CD4-positive, alpha-beta T cell treated with Interleukin-21 for 1 hour (primary cell): ENCODE results near the gene BNIP3.
A peak's percentile ranks its signal among the peaks of the same experiment; 100 is the strongest.

Experiments
- DNase-seq: peaks from one replicate; pipeline ENCODE4 v3.0.0-alpha.2; 2020

BNIP3 gene, protein sequence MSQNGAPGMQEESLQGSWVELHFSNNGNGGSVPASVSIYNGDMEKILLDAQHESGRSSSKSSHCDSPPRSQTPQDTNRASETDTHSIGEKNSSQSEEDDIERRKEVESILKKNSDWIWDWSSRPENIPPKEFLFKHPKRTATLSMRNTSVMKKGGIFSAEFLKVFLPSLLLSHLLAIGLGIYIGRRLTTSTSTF

DNA sequence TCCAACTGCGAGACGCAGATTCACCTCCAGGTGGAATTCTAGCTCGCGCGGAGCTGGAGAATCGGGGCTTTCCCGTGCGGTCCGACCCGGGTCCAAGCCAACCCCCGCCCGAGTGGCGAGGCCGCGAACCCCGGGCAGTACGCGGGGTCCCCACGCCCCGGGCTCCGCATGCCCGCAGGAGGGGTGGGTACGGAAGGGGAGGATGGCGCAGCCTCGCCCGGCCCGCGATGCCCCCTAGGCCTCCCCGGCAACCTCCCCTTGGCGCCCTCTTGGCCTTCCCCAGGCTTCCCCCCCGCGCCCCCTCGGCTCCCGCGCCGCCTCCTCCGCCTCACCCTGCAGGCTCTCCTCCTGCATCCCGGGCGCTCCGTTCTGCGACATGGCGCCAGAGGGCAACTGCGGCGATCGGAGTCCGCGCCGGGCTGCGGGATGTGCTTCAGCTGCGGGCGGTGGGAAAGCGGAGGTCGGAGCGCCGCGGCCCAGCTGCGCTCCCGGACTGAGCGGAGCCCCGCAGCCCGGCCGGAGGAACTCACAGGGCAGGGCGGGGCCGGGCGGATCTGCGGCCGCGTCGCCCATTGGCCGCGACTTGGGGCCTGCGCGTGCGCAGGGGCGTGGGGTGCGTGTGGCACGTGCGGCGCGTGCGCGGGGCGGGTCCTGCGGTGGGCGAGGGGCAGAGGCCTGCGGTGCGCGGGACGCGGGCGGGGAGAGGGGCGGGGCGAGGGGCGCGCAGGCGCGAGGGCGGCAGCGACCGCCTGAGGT, at the start of gene BNIP3:
Gene BNIP3 (minus strand): TSS at position 495 of the 756 bp plus-strand sequence. CDS start 117 bp downstream, at position 378.
- DNase-seq = peak; percentile 95

DNA sequence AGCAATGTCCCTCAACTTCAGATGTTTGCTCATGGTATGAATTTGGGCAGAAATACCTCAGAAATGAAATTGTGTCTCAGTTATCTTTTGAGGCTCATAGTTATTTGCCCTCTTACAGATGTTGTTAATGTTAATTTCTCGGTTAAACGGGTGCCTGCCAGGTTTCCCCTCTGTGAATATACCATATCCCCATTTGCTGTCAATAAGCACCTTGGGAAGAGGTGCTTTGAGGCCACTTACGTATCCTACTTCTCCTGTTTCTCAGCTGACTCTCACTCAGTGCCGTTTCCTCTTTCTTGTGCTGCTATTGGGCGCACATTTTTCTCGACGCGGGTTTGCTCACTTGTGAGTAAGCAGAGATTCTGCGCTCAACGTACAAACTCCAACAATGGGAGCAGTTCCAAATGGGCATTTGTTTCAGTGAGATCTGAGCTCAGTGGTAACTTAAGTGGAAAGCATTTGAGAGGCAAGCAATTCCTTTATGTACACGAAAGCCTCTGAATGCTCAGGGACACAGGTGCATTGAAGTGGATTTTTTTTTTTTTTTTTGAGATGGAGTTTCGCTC, 49.3 kb upstream of the BNIP3 start:
- DNase-seq = no peak

DNA sequence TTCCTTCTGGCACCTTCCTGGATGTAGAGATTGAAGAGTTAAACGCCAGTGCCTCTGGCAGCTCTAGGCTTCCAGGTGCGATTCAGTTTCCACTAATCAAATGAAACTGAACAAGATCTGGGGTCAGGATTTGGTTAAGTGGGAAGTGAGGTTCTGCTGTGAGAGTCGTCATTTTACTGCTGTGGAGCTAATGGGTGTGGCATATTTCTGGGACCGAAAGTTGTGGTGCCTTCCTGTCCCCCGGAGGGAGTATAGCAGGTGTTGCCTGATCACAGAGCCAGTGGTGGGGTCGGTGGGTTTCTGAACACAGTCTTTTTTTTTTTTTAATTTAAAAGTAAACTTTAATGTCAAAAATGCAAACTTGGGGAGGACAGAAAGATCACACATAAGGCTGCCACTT, 47.0 kb upstream of the BNIP3 start:
- no peak for DNase-seq

DNA sequence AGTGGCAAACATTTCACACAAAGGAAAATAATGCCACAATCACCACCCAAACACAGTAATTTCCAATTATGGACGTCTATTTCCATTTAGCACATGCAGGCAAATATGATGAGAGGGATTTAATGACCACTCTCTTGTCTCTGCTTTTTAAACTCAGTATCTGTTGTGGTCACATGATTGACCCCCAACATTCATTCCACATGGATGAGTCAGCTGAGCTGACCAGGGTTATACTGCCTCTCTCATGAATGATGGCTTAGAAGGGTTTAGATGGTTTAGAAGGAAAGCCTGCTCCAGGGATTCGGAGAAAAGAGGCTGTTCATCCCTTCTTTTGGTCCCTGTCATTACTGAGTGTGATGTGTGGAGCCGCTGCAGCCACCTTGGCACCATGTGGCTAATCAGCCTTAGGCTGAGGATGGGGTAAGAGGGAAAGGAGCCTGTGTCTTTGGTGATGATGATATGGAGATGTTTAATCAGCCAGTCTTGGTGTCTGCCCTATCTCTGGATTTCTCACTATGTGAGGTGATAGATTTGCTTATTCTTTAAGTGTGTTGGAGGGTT, 45.8 kb upstream of the BNIP3 start:
- no peak for DNase-seq

DNA sequence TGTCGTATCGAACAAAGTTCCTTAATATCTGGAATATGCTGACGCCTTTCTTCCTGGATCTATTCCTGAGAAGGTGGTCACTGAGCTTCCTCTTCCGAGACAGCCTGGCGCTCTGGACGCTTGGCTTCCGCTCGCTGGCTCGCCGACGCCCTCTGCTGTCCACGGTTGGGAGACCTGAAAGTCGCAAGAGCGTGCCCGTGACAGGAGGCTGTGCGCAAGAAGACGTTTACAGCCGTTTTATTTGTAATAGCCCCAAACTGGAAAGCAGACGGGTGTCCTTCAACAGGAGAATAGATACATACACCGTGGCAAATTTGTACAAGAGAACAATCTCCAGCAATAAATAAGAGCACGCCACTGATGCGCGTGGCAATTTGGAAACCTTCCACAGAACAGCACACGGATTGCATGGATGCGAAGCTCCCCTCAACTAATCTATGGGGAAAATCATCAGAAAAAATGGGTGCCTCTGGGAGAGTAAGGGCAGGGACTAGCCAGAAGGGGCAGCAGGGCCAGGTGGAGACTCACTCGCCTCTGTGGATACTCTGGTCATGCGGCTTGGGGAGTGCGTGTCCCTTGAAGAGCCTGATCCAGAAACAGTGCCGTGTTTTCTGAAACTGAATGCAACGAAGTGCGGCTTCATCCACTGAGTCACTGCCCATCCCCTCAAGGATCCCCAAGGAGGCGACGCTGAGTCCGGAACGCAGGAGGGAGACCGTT, 41.5 kb upstream of the BNIP3 start:
- peak; percentile 72 for DNase-seq

DNA sequence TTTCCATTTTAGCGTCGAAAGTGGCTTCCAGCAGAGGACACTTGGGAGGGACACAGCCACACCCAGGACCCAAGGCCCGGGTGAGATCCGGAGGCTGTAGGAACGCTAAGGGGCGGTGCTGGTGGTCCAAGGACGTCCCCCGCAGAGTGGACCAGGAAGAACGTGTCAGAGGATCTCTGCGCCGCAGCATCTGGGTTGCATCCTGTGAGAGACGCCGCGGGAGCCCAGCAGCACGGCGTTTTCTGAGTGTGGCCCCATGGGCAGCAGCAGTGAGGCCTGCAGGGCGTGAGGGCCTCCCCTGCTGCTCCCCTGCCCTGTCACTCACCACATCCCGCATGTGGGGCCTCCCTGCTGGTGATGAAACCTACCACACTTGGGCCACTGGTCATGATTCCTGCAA, 40.5 kb upstream of the BNIP3 start:
- DNase-seq = no peak

DNA sequence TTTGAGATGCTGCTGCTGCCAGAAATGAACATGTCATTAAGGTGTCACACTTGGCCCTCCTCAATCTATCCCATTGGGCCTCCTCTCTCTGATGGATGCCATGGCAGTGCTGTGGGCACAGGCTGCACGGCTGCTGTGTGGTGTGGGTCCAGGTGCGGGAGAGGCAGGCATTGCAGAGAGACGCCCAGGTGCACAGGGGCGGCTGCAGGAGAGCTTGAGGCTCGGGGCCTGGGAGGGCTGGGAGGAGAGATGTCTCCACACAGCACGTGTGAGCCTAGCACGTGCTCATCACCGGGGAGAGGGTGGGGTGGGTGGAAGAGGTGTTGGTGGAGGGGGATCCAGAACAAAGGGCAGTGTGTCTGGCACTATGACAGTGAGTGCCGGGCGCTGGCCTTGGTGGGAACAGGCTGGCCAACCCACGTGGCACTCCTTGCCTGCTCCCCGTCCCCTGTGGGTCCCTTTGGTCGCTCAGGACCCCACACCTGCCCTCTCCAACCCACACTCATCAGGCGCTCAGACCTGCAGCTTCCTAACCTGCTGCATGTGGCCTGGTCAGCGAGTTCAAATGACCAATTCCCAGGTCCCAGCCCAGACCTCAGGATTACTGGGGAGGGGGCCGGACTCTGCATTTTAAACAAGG, 39.9 kb upstream of the BNIP3 start:
- no peak for DNase-seq

DNA sequence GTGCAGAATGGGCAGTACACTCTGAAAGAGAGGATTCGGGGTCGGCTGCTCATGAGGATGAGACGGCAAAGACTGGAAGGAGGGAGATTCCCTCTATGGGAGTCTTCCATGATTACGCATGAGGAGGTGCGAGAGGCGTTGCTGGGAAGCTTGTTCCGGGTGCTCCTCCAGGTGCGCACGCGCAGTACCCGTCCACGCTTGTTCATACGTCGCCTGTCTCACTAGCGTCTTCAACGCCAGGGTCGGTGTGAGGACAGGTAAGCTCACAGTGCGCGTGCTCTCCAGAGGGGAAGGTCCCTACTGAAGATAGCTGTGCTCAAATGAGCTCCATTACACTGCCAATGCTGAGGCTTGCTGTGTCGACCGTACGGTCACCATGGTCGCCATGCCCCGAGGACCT, 39.3 kb upstream of the BNIP3 start:
- DNase-seq = no peak

DNA sequence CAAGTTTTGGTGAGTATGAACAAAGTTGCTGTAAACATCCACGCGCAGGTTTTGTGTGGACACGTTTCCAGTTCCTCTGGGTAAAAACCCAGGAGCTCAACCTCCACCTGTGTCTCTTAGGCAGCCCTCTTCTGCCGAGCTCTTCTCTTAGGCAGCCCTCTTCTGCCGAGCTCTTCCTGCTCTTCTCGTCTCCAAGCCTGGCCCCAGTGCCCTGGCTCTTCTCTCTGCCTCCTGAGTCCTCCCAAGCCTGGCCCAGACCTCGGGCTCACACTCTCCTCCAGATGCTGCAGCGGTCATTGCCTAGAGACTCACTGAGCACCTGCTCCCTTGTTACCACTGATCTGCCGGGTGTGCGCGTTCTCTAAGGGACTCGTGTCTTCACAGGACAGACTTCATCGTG, 38.7 kb upstream of the BNIP3 start:
- no peak for DNase-seq

DNA sequence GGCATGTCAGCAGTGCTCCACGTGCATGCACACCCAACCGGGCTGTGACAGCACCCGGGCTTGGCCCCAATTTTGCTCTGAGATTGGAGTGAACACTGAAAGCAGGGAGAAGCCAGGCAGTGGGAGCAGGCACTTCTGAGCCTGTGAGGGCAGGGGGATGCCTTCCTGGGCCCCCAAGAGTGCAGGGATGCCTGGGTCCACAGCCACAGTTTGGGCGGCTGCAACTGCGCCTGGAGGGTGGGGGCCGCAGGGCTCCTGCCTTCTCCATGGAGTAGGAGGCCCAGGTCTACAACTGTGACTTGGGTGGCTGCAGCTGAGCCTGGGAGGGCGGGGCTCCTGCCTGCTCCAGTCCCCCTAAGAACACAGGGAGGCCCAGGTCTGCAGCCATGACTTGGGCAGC, 37.6 kb upstream of the BNIP3 start:
- DNase-seq = no peak

DNA sequence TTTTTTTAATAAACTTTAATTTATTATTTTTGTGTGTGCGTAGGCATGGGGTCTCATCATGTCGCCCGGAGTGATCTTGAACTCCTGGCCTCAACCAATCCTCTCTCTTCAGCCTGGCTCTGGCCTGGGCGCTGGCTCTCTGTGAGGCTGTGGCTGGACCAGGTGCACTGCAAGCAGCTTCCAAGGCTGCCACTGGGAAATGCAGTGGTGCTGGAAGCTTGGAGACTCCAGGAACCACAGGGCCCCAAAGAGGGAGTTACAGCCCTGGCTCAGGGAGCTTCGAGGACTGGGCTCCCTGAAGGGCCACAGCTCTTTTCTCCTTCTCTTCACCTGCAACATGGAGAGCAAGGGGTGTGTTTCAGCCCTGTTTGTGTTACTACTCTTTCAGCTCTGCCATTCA, 36.7 kb upstream of the BNIP3 start:
- DNase-seq = no peak

DNA sequence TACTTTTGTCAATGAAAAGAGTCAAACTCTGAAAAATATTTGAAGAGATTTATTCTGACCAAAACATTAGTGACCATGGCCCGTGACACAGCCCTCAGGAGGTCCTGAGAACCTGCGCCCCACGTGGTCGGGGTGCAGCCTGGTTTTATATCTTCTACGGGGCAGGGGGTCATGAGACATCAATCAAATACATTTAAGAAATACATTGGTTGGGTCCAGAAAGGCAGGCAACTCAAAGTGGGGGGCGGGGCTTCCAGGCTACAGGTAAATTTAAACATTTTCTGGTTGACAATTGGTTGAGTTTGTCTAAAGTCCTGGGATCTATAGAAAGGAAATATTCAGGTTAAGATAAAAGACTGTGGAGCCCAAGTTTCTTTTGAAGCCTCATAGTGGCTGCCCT, 34.8 kb upstream of the BNIP3 start:
- no peak for DNase-seq

DNA sequence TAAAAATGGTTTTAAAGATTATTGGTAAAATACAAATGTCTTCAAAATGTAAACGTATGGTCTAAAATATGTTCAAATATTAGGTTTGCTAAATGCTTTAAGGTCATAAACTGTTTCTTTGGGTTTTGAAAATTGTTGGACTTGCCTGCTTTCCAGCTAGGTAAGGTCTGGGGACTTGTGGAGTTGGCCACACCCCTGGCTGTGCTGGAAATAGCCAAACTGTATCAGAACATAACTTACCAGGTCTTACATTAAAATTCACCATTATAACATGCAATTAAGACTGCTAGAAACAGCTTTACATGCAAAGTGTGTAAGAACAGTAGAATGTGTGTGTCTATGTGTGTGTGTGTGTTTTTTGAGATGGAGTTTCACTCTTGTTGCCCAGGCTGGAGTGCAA, 29.7 kb upstream of the BNIP3 start:
- DNase-seq = no peak

DNA sequence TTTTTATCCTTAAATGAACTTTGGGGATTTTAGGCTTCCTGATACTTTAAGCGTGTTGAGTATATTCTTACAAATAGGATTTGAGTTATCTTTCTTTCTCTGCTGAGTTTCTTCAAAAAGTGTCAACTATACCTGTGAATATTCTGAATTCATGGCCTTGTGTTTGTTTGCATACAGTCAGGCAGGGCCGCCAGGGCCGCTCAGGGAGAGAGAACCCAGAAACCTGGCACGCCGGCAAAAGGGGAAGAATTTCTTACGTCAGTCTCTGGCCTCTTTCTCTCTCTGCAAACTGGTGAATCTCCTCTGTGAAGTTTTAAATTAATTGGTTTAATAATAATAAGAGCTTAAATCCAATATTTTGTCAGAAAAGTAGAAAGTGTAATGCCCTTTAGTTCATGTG, 29.3 kb upstream of the BNIP3 start:
- no peak for DNase-seq

DNA sequence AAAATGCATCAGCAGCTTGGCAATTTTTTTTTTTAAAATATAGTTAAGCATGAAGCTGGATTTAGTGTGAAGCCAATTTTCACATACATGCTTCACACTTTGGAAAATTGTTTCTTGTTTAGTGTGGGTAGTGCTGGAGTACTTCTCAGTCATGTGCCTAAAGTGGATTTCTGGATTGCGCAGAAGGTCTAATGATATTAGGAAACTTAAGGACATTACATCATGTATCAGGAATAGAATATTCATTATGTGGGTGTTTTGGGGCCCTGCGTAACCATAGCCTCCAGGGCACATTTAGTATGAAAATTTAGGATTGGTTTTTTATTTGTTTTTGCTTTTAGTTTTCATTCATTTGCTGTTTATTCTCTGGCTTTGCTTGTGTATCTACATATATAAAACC, 28.8 kb upstream of the BNIP3 start:
- DNase-seq = no peak

DNA sequence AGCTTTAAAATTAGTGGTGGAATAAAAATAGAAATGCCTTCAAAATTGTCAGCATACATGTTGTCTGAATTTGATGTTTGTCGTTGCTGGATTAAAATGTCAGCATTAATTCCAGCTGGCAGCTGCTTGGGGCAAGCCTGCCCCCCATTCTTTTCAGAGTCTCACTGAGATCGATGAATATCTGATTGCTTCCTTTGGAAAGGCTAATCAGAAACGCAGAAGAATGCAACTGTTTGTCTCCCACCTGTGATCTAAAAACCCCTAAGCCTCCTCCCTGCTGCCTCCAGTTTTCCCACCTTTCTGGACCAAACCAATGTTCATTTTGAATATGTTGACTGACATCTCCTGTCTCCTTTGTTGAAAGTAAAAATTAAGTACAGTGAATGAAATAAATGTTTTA, 27.9 kb upstream of the BNIP3 start:
- no peak for DNase-seq

DNA sequence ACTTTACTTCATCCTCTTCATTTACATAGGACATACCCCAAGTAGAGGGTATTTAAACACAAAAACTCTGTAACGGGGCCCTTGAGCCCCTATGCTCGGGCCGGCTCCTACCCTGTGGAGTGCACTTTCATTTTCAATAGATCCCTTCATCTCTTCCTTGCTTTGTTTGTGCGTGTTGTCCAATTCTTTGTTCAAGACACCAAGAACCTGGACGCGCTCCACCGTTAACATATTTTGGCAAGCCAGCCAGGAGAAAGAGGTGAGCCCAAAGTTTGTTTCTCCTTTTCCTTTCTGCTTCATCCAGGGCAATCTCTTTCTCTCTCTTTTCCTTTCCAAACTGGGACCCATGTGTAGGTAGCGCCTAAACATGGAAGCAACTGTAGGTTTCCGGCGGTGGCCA, 26.0 kb upstream of the BNIP3 start:
- no peak for DNase-seq

DNA sequence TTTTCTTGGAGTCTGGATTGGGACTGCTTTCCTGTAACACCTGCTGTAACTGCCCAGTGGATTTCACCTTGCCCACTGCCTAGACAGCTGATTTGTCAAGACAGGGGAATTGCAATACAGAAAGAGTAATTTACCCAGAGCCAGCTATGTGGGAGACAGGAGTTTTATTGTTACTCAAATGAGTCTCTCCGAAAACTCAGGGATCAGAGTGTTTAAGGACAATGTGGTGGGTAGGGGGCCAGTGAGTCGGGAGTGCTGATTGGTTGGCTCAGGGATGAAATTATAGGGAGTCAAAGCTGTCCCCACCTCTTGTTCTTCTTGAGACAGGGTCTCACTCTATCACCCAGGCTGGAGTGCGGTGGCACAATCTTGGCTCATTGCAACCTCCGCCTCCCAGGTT, 25.2 kb upstream of the BNIP3 start:
- DNase-seq = no peak

DNA sequence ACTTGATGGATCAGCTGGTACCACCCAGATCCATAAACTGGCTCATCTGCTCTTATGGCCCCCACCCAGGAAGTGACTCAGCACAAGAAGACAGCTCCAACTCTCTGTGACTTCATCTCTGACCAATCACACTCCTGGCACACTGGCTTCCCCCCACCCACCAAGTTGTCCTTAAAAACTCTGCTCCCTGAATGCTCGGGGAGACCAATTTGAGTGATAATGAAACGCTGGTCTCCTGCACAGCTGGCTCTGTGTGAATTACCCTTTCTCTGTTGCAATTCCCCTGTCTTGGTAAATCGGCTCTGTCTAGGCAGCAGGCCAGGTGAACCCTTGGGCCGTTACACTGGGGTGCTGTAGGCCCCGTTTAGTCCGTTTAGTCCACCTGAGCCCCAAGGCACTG, 23.4 kb upstream of the BNIP3 start:
- no peak for DNase-seq

DNA sequence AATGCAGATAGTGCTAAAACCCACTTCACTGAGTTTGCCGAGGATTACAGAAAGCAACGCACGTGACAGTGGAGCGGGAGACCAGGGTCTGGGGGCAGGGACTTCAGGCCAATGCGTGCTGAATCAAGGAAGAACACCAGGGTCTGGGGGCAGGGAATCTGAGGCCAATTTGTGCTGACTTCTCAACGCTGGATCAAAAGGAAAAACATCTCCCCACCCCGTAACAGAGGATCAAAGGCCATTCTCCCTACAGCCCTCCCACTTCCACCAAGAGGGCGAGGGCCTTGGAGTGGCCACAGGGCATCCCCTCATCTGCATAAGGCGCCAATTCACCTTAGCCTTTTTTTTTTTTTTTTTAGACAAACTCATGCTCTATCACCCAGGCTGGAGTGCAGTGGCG, 22.3 kb upstream of the BNIP3 start:
- DNase-seq = no peak

DNA sequence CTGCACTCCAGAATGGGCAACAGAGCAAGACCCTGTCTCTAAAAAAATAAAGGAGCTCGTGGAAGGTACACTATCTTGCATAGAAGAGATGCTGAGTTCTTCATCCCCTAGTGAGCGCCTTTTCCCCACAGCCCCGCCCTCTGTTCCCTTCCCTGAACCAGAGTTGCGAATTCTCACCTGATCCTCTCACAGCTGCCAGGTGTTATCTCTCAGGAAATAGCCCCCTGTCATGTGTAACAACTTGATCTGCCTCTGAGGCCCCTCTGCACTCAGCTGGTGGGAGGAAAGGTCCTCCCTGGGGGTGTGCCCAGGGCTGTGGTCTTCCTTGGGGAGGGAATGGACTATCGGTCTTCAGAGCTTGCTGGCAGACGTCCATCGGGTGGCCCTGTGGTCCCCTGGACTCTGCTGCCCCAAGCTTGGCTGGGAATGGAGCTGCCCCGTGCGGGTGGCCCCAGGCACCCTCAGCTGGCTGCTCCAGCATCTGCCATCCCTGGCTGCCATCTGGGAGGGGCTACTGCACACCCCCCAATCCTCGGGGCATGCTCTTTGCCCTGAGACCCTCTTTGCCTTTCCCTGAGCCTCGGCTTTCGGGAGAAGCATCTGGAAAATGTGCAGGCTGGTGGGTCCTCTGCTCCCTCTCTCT, 21.7 kb upstream of the BNIP3 start:
- no peak for DNase-seq

DNA sequence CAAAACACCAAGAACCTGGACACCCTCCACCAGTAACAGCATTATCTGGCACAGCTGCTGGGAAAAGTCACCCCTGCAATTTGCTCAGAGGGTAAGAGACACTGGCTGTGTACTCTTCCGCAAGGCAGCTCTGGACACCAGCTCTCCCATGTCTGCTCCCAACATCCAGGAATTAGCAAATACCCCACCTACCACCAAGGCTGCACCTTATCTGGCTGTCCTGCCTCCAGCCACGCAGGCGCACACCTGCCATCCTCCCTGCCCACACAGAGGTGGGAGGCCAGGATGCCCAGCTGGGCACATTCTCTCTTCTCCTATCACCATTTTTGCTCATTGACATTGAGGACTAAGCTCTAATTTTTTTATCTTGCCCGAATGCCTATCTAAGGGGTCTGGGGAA, 20.3 kb upstream of the BNIP3 start:
- no peak for DNase-seq
